Gastrocnemius medialis (tissue), 4 donors: Measurements from ENCODE around the gene SCGB2B2. TPM values are rescaled to one million over a fixed set of nuclear protein-coding genes. Genes with fewer than 3 reads are reported as not detected.

Experiments used
- ATAC-seq, 2 donors: fragments of 150-250 bp; one replicate each; pipeline ENCODE4 v1.9.1; 2016
- DNase-seq, 2 donors: peaks; one replicate each; pipeline ENCODE4 v3.0.0-alpha.2; 2019
- H3K27ac ChIP-seq, 4 donors: fragments of 200-600 bp; sonication (generic); 1 replicate in 1 of 4; 2 replicates in 3 of 4; pipeline ENCODE4 v1.5.1; 2016 to 2018; ENCODE audit warnings: mild to moderate bottlenecking in 2 of 4, moderate library complexity in 1 of 4
- H3K27me3 ChIP-seq, 3 donors: fragments of 200-600 bp; sonication (generic) in 2 of 3; 1 replicate in 1 of 3; 2 replicates in 2 of 3; pipeline versions ENCODE4 v1.5.1 to v1.6.0; 2016 to 2019; ENCODE audit warnings: mild to moderate bottlenecking in 1 of 3, moderate library complexity in 1 of 3
- H3K36me3 ChIP-seq, 2 donors: fragments of 200-600 bp; sonication (generic) in 1 of 2; one replicate each; pipeline ENCODE4 v1.5.1; 2017 to 2018
- H3K4me1 ChIP-seq, 2 donors: fragments of 200-600 bp; sonication (generic) in 1 of 2; one replicate each; pipeline ENCODE4 v1.5.1; 2016 to 2017; ENCODE audit warnings: mild to moderate bottlenecking in 2 of 2
- H3K4me3 ChIP-seq, 4 donors: fragments of 200-600 bp; sonication (generic) in 3 of 4; 1 replicate in 1 of 4; 2 replicates in 3 of 4; pipeline ENCODE4 v1.5.1; 2016 to 2019; ENCODE audit warnings: mild to moderate bottlenecking in 2 of 4
- H3K9me3 ChIP-seq, 3 donors: fragments of 200-600 bp; sonication (generic) in 2 of 3; 1 replicate in 1 of 3; 2 replicates in 2 of 3; pipeline ENCODE4 v1.5.1; 2016 to 2019
- CTCF ChIP-seq, 5 experiments: fragments of 450-650 bp in 3 of 5; fragments of 200-600 bp in 2 of 5; sonication (generic) in 2 of 5; IDR thresholded peaks in 4 of 5; conservative IDR thresholded peaks in 1 of 5; 1 replicate in 4 of 5; 2 replicates in 1 of 5; pipeline ENCODE4 v1.5.1; 2016 to 2019; ENCODE audit warnings: antibody characterized with exemption in 5 of 5, mild to moderate bottlenecking in 3 of 5, moderate library complexity in 3 of 5
- POLR2A ChIP-seq, 2 donors: fragments of 450-650 bp; IDR thresholded peaks; one replicate each; pipeline ENCODE4 v1.6.1; 2017; ENCODE audit warnings: antibody characterized with exemption in 2 of 2, mild to moderate bottlenecking in 2 of 2, moderate library complexity in 2 of 2
- in situ Hi-C, 4 donors: fragments of 200-750 bp; cut with MboI; loops; one replicate each; pipeline versions ENCODE4 v1.15.0 to v1.8.0; 2017; ENCODE audit warnings: low sequenced_read_pairs in 4 of 4
- intact Hi-C: fragments of 100-400 bp; cut with DNase I; formaldehyde crosslinking; loops from one replicate; pipeline ENCODE4 v1.15.1; 2023; ENCODE audit warnings: low total_unique reads
- total RNA-seq, 4 donors: library from RNA; depleted of rRNA; stranded (reverse); fragments of >200 nt; gene quantifications; one replicate each; pipeline versions ENCODE4 v1.1.0 to v1.2.3, GENCODE V29; 2016

The SCGB2B2 gene
- 1 to 10 TPM in 1 of 4 donors, under 1 TPM in 2, not detected in 1; 0.20 to 1.1 (median 0.20) TPM for total RNA-seq

DNA sequence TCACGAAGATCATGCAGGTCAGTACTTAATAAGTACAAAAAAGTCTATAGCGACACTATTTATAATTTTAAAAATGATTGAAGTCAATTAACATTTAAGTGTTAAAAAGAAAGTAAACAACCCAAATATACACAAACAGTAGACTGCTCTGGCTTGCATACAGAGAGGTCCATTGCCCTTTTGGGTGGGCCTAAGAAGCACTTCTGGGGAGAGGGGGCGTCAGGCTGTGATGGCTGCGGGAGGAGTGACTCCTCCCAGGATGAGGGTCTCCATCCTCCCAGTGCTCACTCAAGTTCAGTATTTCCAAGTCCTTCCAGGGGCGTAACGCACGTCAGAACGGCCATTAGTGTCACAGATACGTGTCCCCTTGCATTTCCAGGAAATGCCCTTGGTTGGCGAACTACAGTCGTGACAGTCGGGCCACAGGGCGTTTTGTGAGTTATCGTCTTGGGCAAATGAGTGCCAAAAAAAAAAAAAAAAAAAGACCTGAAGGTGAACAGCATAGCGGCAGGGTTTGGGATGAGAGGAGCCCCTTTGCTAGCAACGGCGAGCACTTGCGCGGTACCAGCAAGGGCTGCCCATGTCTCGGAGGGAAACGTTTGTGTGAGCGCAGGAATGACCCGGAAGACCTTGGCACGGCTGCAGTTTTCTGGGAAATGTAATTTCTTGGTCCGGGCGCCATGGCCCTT lies at the start of gene SCGB2B2:
Gene SCGB2B2 (minus strand): TSS at position 463 of the 689 bp plus-strand sequence. CDS start 82,596 bp downstream, outside the sequence.
- in situ Hi-C loops (loop anchor here in 1 of 4 donors (10.0 kb wide), 1 partner anchor 58 kb away; the partner anchor contains the start of gene ZNF181), intact Hi-C loops (loop anchor here (1.0 to 10.0 kb wide), 6 partner anchors 57 to 1502 kb away; partner anchors contain the start of genes LSM14A, UBA2, ZNF181 and ZNF599)
- H3K4me1 ChIP-seq, result peaks cover 23 to 57% of the 10 kb centered on the region in 2 donors
- H3K9me3 ChIP-seq, result no peaks in the 10 kb centered on the region
- no peak for TF ChIP-seq POLR2A (IDR thresholded peaks at IDR 0.05)
- TF ChIP-seq CTCF (IDR thresholded peaks at IDR 0.05 in 4 of 5, conservative IDR thresholded peaks at IDR 0.05 in 1 of 5), result peak in 2 of 5 experiments; percentile 16 to 22
- ATAC-seq (peak; percentile 82), DNase-seq (no peak)
- peaks cover 0 to 31% of the 10 kb centered on the region in 2 donors for H3K36me3 ChIP-seq
- peak within 1 kb of the TSS; percentile 76 to 93 (median 90) for H3K4me3 ChIP-seq
- H3K27me3 ChIP-seq, result no peaks in the 10 kb centered on the region
- H3K27ac ChIP-seq, result peak within 1 kb of the TSS; percentile 92 to 99 (median 98)

- ATAC-seq, result no peak
- Histone ChIP-seq H3K4me1 (no peaks in the 10 kb centered on the region), H3K27me3 (peaks cover 0 to 2% (median 0%) of the 10 kb centered on the region in 3 donors), H3K27ac (no peak overlapping the region), H3K36me3 (no peaks in the 10 kb centered on the region), H3K9me3 (no peaks in the 10 kb centered on the region), H3K4me3 (no peak overlapping the region)
- intact Hi-C loops (no loop called here), in situ Hi-C loops (no loop called here)
- TF ChIP-seq CTCF (IDR thresholded peaks at IDR 0.05 in 4 of 5, conservative IDR thresholded peaks at IDR 0.05 in 1 of 5), result no peak
- no peak for TF ChIP-seq POLR2A (IDR thresholded peaks at IDR 0.05)
- DNase-seq, result no peak
Observed at GRCh38 chr19:34725400-34725799, 48.4 kb upstream of the SCGB2B2 start.

- no peak overlapping the region for H3K4me3 ChIP-seq
- no peaks in the 10 kb centered on the region for H3K36me3 ChIP-seq
- peaks cover 0 to 2% (median 0%) of the 10 kb centered on the region in 3 donors for H3K27me3 ChIP-seq
- DNase-seq (no peak), ATAC-seq (no peak)
- no peaks in the 10 kb centered on the region for H3K4me1 ChIP-seq
- TF ChIP-seq POLR2A (IDR thresholded peaks at IDR 0.05) (no peak), CTCF (IDR thresholded peaks at IDR 0.05 in 4 of 5, conservative IDR thresholded peaks at IDR 0.05 in 1 of 5) (no peak)
- no peak overlapping the region for H3K27ac ChIP-seq
- intact Hi-C loops, result no loop called here
- no peaks in the 10 kb centered on the region for H3K9me3 ChIP-seq
- in situ Hi-C loops, result loop anchor here in 1 of 4 donors (25.0 kb wide), 1 partner anchor 210 kb away; no protein-coding TSS in a partner anchor
Observed at GRCh38 chr19:34722353-34722752, 45.4 kb upstream of the SCGB2B2 start.

DNA sequence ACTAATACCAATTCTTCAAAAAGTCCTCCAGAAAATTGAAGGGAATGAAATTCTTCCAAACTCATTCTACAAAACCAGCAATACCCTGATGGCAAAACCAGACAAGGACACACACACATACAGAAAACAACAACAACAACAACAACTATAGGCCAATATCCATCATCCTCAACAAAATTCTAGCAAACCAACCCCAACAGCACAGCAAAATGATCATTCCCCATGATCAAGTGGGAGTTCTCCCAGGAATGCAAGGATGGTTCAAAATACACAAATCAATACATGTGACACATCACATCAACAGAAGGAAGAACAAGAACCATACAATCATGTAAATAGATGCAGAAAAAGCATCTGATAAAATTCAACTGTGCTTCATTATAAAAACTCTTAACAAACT lies 38.4 kb upstream of the SCGB2B2 start:
- in situ Hi-C loops, result loop anchor here in 3 of 4 donors (10.0 to 25.0 kb wide), 3 partner anchors 203 to 221 kb away; no protein-coding TSS in a partner anchor
- TF ChIP-seq POLR2A (IDR thresholded peaks at IDR 0.05) (no peak), CTCF (IDR thresholded peaks at IDR 0.05 in 4 of 5, conservative IDR thresholded peaks at IDR 0.05 in 1 of 5) (no peak)
- H3K4me3 ChIP-seq, result no peak overlapping the region
- no peaks in the 10 kb centered on the region for H3K9me3 ChIP-seq
- H3K27ac ChIP-seq, result no peak overlapping the region
- intact Hi-C loops, result no loop called here
- no peak for ATAC-seq
- H3K27me3 ChIP-seq, result no peaks in the 10 kb centered on the region
- H3K4me1 ChIP-seq, result no peaks in the 10 kb centered on the region
- DNase-seq, result no peak
- no peaks in the 10 kb centered on the region for H3K36me3 ChIP-seq
